SK-N-SH treated with all-trans-retinoic acid at 6 μM for 48 hours (cell line): ENCODE measurements around the gene FAM98C.

Source experiments
- ATAC-seq: fragments of 200-7000 bp; cut with Tn5 transposase; 3 replicates; pipeline ENCODE4 v1.9.1; 2020; ENCODE audit warnings: mild to moderate bottlenecking, moderate library complexity
- ARNTL ChIP-seq: fragments of 450-650 bp; formaldehyde crosslinking; IDR thresholded peaks from 2 replicates; pipeline ENCODE4 v1.5.0; 2020; ENCODE audit warnings: low read depth, mild to moderate bottlenecking, moderate library complexity, borderline replicate concordance
- BACH2 ChIP-seq: fragments of 250-450 bp; sonication (Bioruptor Pico); IDR thresholded peaks from 2 replicates; pipeline ENCODE4 v1.9.0; 2021; ENCODE audit warnings: mild to moderate bottlenecking, borderline replicate concordance
- CREB5 ChIP-seq: fragments of 250-450 bp; sonication (Bioruptor Pico); IDR thresholded peaks from 2 replicates; pipeline ENCODE4 v1.5.1; 2020; ENCODE audit warnings: low read depth, mild to moderate bottlenecking, moderate library complexity
- CSDC2 ChIP-seq: fragments of 250-450 bp; sonication (Bioruptor Pico); IDR thresholded peaks from 2 replicates; pipeline ENCODE4 v1.5.0; 2020; ENCODE audit warnings: mild to moderate bottlenecking, moderate library complexity
- CSRNP3 ChIP-seq: fragments of 250-450 bp; sonication (Bioruptor Pico); IDR thresholded peaks from 2 replicates; pipeline ENCODE4 v1.5.1; 2021; ENCODE audit warnings: mild to moderate bottlenecking, moderate library complexity
- ESRRG ChIP-seq: fragments of 250-450 bp; sonication (Bioruptor Pico); IDR thresholded peaks from 2 replicates; pipeline ENCODE4 v1.6.1; 2021; ENCODE audit warnings: mild to moderate bottlenecking
- GLIS3 ChIP-seq: fragments of 250-450 bp; sonication (Bioruptor Pico); IDR thresholded peaks from 2 replicates; pipeline ENCODE4 v1.5.0; 2020; ENCODE audit warnings: mild to moderate bottlenecking, moderate library complexity
- ISL1 ChIP-seq: fragments of 250-450 bp; sonication (Bioruptor Pico); IDR thresholded peaks from 2 replicates; pipeline ENCODE4 v2.1.2; 2022; ENCODE audit warnings: mild to moderate bottlenecking, moderate library complexity
- OSR1 ChIP-seq: fragments of 250-450 bp; sonication (Bioruptor Pico); IDR thresholded peaks from 2 replicates; pipeline ENCODE4 v1.8.0; 2022; ENCODE audit warnings: moderate library complexity, mild to moderate bottlenecking, inconsistent platforms
- PPARA ChIP-seq: fragments of 250-450 bp; sonication (Bioruptor Pico); IDR thresholded peaks from 2 replicates; pipeline ENCODE4 v1.5.0; 2020; ENCODE audit warnings: mild to moderate bottlenecking, borderline replicate concordance
- RARB ChIP-seq: fragments of 250-450 bp; sonication (Bioruptor Pico); IDR thresholded peaks from 2 replicates; pipeline ENCODE4 v1.8.0; 2021; ENCODE audit warnings: mild to moderate bottlenecking, moderate library complexity
- SNAI2 ChIP-seq: fragments of 250-450 bp; sonication (Bioruptor Pico); IDR thresholded peaks from 2 replicates; pipeline ENCODE4 v1.5.0; 2020; ENCODE audit warnings: mild to moderate bottlenecking, moderate library complexity
- TOX ChIP-seq: fragments of 250-450 bp; sonication (Bioruptor Pico); IDR thresholded peaks from 2 replicates; pipeline ENCODE4 v1.8.0; 2021; ENCODE audit warnings: mild to moderate bottlenecking, moderate library complexity, borderline replicate concordance
- ZFP3 ChIP-seq: fragments of 250-450 bp; sonication (Bioruptor Pico); IDR thresholded peaks from 2 replicates; pipeline ENCODE4 v1.5.0; 2020; ENCODE audit warnings: mild to moderate bottlenecking, moderate library complexity
- ZFP30 ChIP-seq: fragments of 450-650 bp; formaldehyde crosslinking; IDR thresholded peaks from 2 replicates; pipeline ENCODE4 v1.5.0; 2022; ENCODE audit warnings: mild to moderate bottlenecking, moderate library complexity
- ZNF70 ChIP-seq: fragments of 450-650 bp; formaldehyde crosslinking; IDR thresholded peaks from 2 replicates; pipeline ENCODE4 v1.5.0; 2020; ENCODE audit warnings: mild to moderate bottlenecking, moderate library complexity
- ZNF8 ChIP-seq: fragments of 450-650 bp; formaldehyde crosslinking; IDR thresholded peaks from 2 replicates; pipeline ENCODE4 v1.5.0; 2020; ENCODE audit warnings: mild to moderate bottlenecking, moderate library complexity
- TF ChIP-seq, protein P1 (sequence below): fragments of 250-450 bp; sonication (Bioruptor Pico); IDR thresholded peaks from 2 replicates; pipeline ENCODE4 v1.5.0; 2020; ENCODE audit warnings: mild to moderate bottlenecking, moderate library complexity

Gene FAM98C

DNA sequence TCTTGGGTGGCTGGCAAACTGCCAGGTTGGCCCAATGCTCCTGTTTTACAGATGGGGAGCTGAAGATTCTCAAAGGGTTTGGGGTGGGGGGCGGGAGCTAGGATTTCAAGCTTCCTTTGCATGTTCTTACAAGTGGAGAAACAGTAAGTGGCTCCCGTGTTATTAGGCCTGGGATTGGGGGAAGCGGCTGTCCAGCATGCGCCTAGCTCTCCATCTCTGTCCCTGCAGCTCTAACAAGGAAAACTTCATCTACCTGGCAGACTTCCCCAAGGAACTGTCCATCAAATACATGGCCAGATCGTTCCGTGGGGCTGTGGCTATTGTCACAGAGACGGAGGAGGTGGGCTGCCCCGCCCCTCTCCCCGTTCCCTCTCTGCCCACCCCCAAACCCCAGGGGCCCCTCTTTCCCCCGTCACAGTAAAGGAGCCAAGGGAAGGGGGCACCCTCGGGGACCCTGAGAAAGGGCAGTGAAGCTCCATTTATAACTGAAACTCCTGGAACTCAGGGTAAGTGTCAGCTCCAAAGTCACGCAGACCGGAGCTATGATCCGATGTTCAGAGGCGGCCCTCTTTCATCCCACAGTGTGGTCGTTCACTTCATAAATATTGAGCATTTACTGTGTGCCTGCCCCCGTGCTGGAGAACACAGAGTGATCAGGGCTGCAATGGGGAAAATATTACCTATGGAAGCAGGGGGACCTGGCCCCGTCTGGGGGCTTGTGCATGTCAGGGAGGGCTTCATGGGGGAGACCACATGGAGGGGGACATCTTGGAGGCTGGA, 43.5 kb upstream of the FAM98C start:
- no peak for TF ChIP-seq ZFP3 (CRISPR knock-in tag)
- ATAC-seq = no peak

DNA sequence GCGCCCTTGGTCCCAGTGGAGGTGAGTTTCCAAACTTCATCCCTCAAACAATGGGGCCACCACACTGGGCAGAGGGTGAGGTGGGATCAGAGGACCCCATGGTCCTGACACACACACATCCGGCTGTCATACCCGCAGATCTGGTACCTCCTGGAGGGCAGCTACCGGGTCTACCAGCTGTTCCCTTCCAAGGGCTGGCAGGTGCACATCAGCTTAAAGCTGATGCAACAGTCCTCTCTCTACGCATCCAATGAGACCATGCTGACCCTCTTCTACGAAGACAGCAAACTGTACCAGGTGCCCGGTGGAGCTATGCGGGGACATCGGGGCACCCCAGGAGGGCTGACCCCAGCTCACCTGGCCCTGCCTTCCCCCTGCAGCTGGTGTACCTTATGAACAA, 42.5 kb upstream of the FAM98C start:
- TF ChIP-seq GLIS3 (no peak), ARNTL (no peak), ZFP30 (no peak), ZNF8 (CRISPR knock-in tag) (no peak), RARB (CRISPR knock-in tag) (no peak), CREB5 (CRISPR knock-in tag) (no peak), ESRRG (CRISPR knock-in tag) (no peak), ZNF70 (CRISPR knock-in tag) (no peak)
- TF ChIP-seq, protein P1, sequence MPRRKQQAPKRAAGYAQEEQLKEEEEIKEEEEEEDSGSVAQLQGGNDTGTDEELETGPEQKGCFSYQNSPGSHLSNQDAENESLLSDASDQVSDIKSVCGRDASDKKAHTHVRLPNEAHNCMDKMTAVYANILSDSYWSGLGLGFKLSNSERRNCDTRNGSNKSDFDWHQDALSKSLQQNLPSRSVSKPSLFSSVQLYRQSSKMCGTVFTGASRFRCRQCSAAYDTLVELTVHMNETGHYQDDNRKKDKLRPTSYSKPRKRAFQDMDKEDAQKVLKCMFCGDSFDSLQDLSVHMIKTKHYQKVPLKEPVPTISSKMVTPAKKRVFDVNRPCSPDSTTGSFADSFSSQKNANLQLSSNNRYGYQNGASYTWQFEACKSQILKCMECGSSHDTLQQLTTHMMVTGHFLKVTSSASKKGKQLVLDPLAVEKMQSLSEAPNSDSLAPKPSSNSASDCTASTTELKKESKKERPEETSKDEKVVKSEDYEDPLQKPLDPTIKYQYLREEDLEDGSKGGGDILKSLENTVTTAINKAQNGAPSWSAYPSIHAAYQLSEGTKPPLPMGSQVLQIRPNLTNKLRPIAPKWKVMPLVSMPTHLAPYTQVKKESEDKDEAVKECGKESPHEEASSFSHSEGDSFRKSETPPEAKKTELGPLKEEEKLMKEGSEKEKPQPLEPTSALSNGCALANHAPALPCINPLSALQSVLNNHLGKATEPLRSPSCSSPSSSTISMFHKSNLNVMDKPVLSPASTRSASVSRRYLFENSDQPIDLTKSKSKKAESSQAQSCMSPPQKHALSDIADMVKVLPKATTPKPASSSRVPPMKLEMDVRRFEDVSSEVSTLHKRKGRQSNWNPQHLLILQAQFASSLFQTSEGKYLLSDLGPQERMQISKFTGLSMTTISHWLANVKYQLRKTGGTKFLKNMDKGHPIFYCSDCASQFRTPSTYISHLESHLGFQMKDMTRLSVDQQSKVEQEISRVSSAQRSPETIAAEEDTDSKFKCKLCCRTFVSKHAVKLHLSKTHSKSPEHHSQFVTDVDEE (CRISPR knock-in tag) = no peak
- ATAC-seq = no peak

- no peak for TF ChIP-seq ZNF70 (CRISPR knock-in tag)
- no peak for TF ChIP-seq BACH2
- TF ChIP-seq CREB5 (CRISPR knock-in tag) = no peak
- TF ChIP-seq SNAI2 (CRISPR knock-in tag) = no peak
- no peak for TF ChIP-seq CSRNP3 (CRISPR knock-in tag)
- TF ChIP-seq GLIS3 = no peak
- no peak for TF ChIP-seq PPARA
- TF ChIP-seq OSR1 (CRISPR knock-in tag) = no peak
- TF ChIP-seq CSDC2 (CRISPR knock-in tag) = no peak
- TF ChIP-seq ISL1 (CRISPR knock-in tag) = no peak
- TF ChIP-seq ZFP30 = no peak
- no peak for TF ChIP-seq ZFP3 (CRISPR knock-in tag)
- TF ChIP-seq TOX = no peak
- peak; percentile 20 for ATAC-seq
Measured at GRCh38 chr19:38360839-38361631, 41.9 kb upstream of the FAM98C start.

GRCh38 chr19:38361633-38362075, 41.2 kb upstream of the FAM98C start:
- no peak for TF ChIP-seq SNAI2 (CRISPR knock-in tag)
- TF ChIP-seq, all 23 proteins: peak for 0
- peak; percentile 93 for ATAC-seq
